K562 (cell line): ENCODE measurements around the gene ITPR1. TPM values are rescaled to one million over a fixed set of nuclear protein-coding genes. Genes with fewer than 3 reads are reported as not detected.
A peak's percentile ranks its signal among the peaks of the same experiment; 100 is the strongest.

ENCODE experiments used
- ATAC-seq: fragments of 200-7000 bp; cut with Tn5 transposase; 3 replicates; pipeline ENCODE4 v1.9.1; 2020; ENCODE audit warnings: moderate library complexity
- BruUV-seq: library from RNA; stranded (reverse); fragments of 400-500 nt; replicated peaks from 2 replicates; lab custom pipeline; 2021; lab: Mats Ljungman, UMichigan
- CTCF ChIA-PET: fragments of 300-600 bp; formaldehyde crosslinking; extraction: SDS; loops from one replicate; lab custom pipeline; 2021; ENCODE audit warnings: low intra/inter-chr PET ratio; lab: Yijun Ruan, JAX
- POLR2A ChIA-PET: fragments of 300-600, 350-650 bp; sonication (Branson Sonifier 250); formaldehyde crosslinking; extraction: SDS; loops from one replicate; lab custom pipeline; 2021; ENCODE audit warnings: antibody characterized with exemption, inconsistent platforms; lab: Yijun Ruan, JAX
- DNase-seq, 4 experiments: peaks; one replicate each; pipeline versions ENCODE4 v3.0.0 to v3.0.0-alpha.2; 2011 to 2018; ENCODE audit warnings: low spot score in 3 of 4, mixed read lengths in 3 of 4; ENCODE audit errors: extremely low read depth in 1 of 4
- FAIRE-seq: peaks from 2 replicates; lab custom pipeline; 2011; peaks lifted over from hg19 to GRCh38; lab: Jason Lieb, UNC
- H2AFZ ChIP-seq: 2 replicates; pipeline ENCODE4 v1.6.0; 2011; ENCODE audit warnings: low read depth, low read length, control low read depth, inconsistent platforms
- H3K27ac ChIP-seq: fragments of 200-600 bp; 3 replicates; pipeline ENCODE4 v1.8.0; 2011; ENCODE audit warnings: low read depth, mild to moderate bottlenecking, control low read depth, inconsistent platforms, low read length, moderate library complexity, mixed read lengths; ENCODE audit errors: extremely low read depth
- H3K27me3 ChIP-seq, 2 experiments: fragments of 300-600 bp in 1 of 2; 2 replicates in 1 of 2; 3 replicates in 1 of 2; pipeline versions ENCODE4 v1.6.0 to v1.8.0; 2011; ENCODE audit warnings: inconsistent platforms in 2 of 2, low read length in 2 of 2, mild to moderate bottlenecking in 1 of 2, mixed read lengths in 1 of 2, moderate library complexity in 1 of 2; ENCODE audit not compliant: control insufficient read depth in 2 of 2, insufficient read depth in 2 of 2
- H3K36me3 ChIP-seq: fragments of 300-600 bp; 3 replicates; pipeline ENCODE4 v1.8.0; 2011; ENCODE audit warnings: mild to moderate bottlenecking, low read length, inconsistent platforms; ENCODE audit not compliant: control insufficient read depth, insufficient read depth
- H3K4me1 ChIP-seq, 2 experiments: fragments of 200-600 bp in 1 of 2; replicated peaks in 1 of 2; 2 replicates in 1 of 2; 3 replicates in 1 of 2; pipeline versions ENCODE4 v1.5.1 to v1.8.0; 2011; ENCODE audit warnings: inconsistent platforms in 2 of 2, low read length in 2 of 2, mild to moderate bottlenecking in 1 of 2, mixed read lengths in 1 of 2, moderate library complexity in 1 of 2; ENCODE audit not compliant: control insufficient read depth in 2 of 2, insufficient read depth in 2 of 2
- H3K4me2 ChIP-seq: 2 replicates; pipeline ENCODE4 v1.6.1; 2011; ENCODE audit warnings: low read length, control low read depth, inconsistent platforms, mixed read lengths; ENCODE audit not compliant: insufficient read depth
- H3K4me3 ChIP-seq: fragments of 200-600 bp; sonication (generic), shearing (Covaris generic); 2 replicates; pipeline ENCODE4 v1.5.1; 2016; ENCODE audit warnings: control low read depth, inconsistent platforms
- H3K79me2 ChIP-seq: fragments of 200-600 bp; 3 replicates; pipeline ENCODE4 v1.8.0; 2011; ENCODE audit warnings: low read length, inconsistent platforms; ENCODE audit not compliant: control insufficient read depth, insufficient read depth
- H3K9ac ChIP-seq, 2 experiments: 2 replicates each; pipeline versions ENCODE4 v1.6.0 to v1.6.1; 2011; ENCODE audit warnings: low read depth in 2 of 2, low read length in 2 of 2, control low read depth in 1 of 2, inconsistent platforms in 1 of 2, mild to moderate bottlenecking in 1 of 2, mixed read lengths in 1 of 2; ENCODE audit not compliant: insufficient read depth in 1 of 2
- H3K9me1 ChIP-seq: one replicate; pipeline ENCODE4 v1.6.0; 2011; ENCODE audit warnings: inconsistent platforms, mild to moderate bottlenecking, low read length, moderate library complexity; ENCODE audit not compliant: control insufficient read depth, insufficient read depth
- H3K9me3 ChIP-seq: replicated peaks from 2 replicates; pipeline ENCODE4 v1.5.1; 2011; ENCODE audit warnings: low read depth, low read length, inconsistent platforms; ENCODE audit not compliant: control insufficient read depth, insufficient read depth
- H4K20me1 ChIP-seq: replicated peaks from 2 replicates; pipeline ENCODE4 v1.6.1; 2011; ENCODE audit warnings: low read length, inconsistent platforms, mixed read lengths; ENCODE audit not compliant: control insufficient read depth, insufficient read depth
- BACH1 ChIP-seq: fragments of 200-800 bp; sonication (Bioruptor generic); IDR thresholded peaks from 2 replicates; pipeline ENCODE4 v1.6.1; 2016; ENCODE audit warnings: missing genetic modification characterization, missing compliant biosample characterization
- BRF1 ChIP-seq: IDR thresholded peaks from 3 replicates; pipeline ENCODE4 v1.6.1; 2011; ENCODE audit warnings: borderline replicate concordance, mild to moderate bottlenecking; ENCODE audit not compliant: insufficient read length; ENCODE audit errors: extremely low read depth
- CEBPG ChIP-seq, 3 experiments: fragments of 200-800 bp in 1 of 3; sonication (Bioruptor generic) in 1 of 3; sonication (generic) in 1 of 3; formaldehyde crosslinking in 1 of 3; IDR thresholded peaks in 2 of 3; conservative IDR thresholded peaks in 1 of 3; 2 replicates each; pipeline versions ENCODE4 v1.6.1 to v1.8.0; 2016 to 2022; ENCODE audit warnings: missing compliant biosample characterization in 2 of 3, missing genetic modification characterization in 2 of 3, mild to moderate bottlenecking in 1 of 3, missing genetic modification reagents in 1 of 3
- CREB1 ChIP-seq, 2 experiments: sonication (generic) in 1 of 2; formaldehyde crosslinking in 1 of 2; IDR thresholded peaks; 2 replicates each; pipeline versions ENCODE4 v1.6.1 to v1.8.0; 2012 to 2022; ENCODE audit warnings: inconsistent platforms in 1 of 2, mild to moderate bottlenecking in 1 of 2, missing genetic modification reagents in 1 of 2, moderate library complexity in 1 of 2
- DIDO1 ChIP-seq: fragments of 450-650 bp; IDR thresholded peaks from 2 replicates; pipeline ENCODE4 v1.6.1; 2016; ENCODE audit warnings: low read depth, missing biosample characterization, missing genetic modification characterization
- E2F1 ChIP-seq: sonication (generic); formaldehyde crosslinking; IDR thresholded peaks from 2 replicates; pipeline ENCODE4 v1.8.1; 2023; ENCODE audit warnings: mild to moderate bottlenecking, missing genetic modification reagents, moderate library complexity
- EGR1 ChIP-seq: fragments of 450-650 bp; conservative IDR thresholded peaks from 2 replicates; pipeline ENCODE4 v1.6.1; 2017; ENCODE audit warnings: mild to moderate bottlenecking
- FOXA1 ChIP-seq: fragments of 450-650 bp; IDR thresholded peaks from 2 replicates; pipeline ENCODE4 v1.6.1; 2016; ENCODE audit warnings: mild to moderate bottlenecking, borderline replicate concordance
- MTF1 ChIP-seq: fragments of 250-450 bp; sonication (Bioruptor Pico); IDR thresholded peaks from 2 replicates; pipeline ENCODE4 v1.9.0; 2021; ENCODE audit warnings: moderate library complexity, mild to moderate bottlenecking, inconsistent platforms, borderline replicate concordance
- MYC ChIP-seq, 2 experiments: fragments of 250-450 bp in 1 of 2; sonication (Bioruptor Pico) in 1 of 2; IDR thresholded peaks; 2 replicates each; pipeline versions ENCODE4 v1.5.1 to v1.6.1; 2012 to 2021; ENCODE audit warnings: low read depth in 2 of 2, borderline replicate concordance in 1 of 2, improper control_type of control experiment in 1 of 2, low read length in 1 of 2, mild to moderate bottlenecking in 1 of 2, moderate library complexity in 1 of 2
- POLR2G ChIP-seq: fragments of 200-400 bp; formaldehyde crosslinking; IDR thresholded peaks from 2 replicates; pipeline ENCODE4 v1.6.1; 2017; ENCODE audit warnings: low read depth, mild to moderate bottlenecking, antibody characterized with exemption, low read length, moderate library complexity
- RB1 ChIP-seq: fragments of 450-650 bp; IDR thresholded peaks from 2 replicates; pipeline ENCODE4 v1.6.1; 2017; ENCODE audit warnings: low read depth, mild to moderate bottlenecking
- VEZF1 ChIP-seq: fragments of 200-800 bp; sonication (Bioruptor generic); IDR thresholded peaks from 2 replicates; pipeline ENCODE4 v1.6.1; 2017; ENCODE audit warnings: missing genetic modification characterization, missing compliant biosample characterization
- ZNF280A ChIP-seq: fragments of 450-650 bp; IDR thresholded peaks from 2 replicates; pipeline ENCODE4 v1.6.1; 2018; ENCODE audit warnings: mild to moderate bottlenecking, low read depth; ENCODE audit not compliant: partially characterized antibody
- ZNF444 ChIP-seq: fragments of 250-450 bp; sonication (Bioruptor Pico); IDR thresholded peaks from 2 replicates; pipeline ENCODE4 v1.4.0; 2020; ENCODE audit warnings: mild to moderate bottlenecking, moderate library complexity
- whole genome bisulfite sequencing: fragments of 100-300 bp; shearing (Covaris generic); methylation state at CpG from one replicate; pipeline ENCODE4 v1.1.6; 2016; ENCODE audit warnings: low coverage, mixed read lengths; ENCODE audit not compliant: insufficient coverage; ENCODE audit errors: missing lambda C conversion rate; 5-methylcytosine and 5-hydroxymethylcytosine counted together
- in situ Hi-C: fragments of 300-500 bp; cut with MboI; formaldehyde crosslinking; loops from 4 replicates; pipeline ENCODE4 v1.15.0; 2018; ENCODE audit warnings: inconsistent platforms, mixed read lengths
- intact Hi-C: fragments of 100-400 bp; cut with micrococcal nuclease; formaldehyde crosslinking; loops from 2 replicates; pipeline ENCODE4 v1.14.2; 2022
- polyA plus RNA-seq, 8 experiments: library from polyadenylated mRNA; depleted of rRNA in 4 of 8; stranded (reverse) in 5 of 8; unstranded in 3 of 8; fragments of >200 nt; fragmentation: Nextera tagmentation in 2 of 8; fragmentation: Illumina TruSeq in 1 of 8; extraction: Ambion mirVana in 2 of 8; extraction: Trizol in 1 of 8; gene quantifications; 2 replicates each; pipeline versions ENCODE4 v1.2.1 to v1.2.3, GENCODE V29; 2011 to 2014; ENCODE audit warnings: inconsistent platforms in 1 of 8, missing spikeins in 1 of 8
- total RNA-seq, 7 experiments: library from RNA; depleted of rRNA in 6 of 7; stranded (reverse); fragments of >200 nt in 6 of 7; fragmentation: Illumina TruSeq in 2 of 7; extraction: Trizol in 2 of 7; gene quantifications; 2 replicates each; pipeline versions ENCODE4 v1.2.1 to v1.2.3, GENCODE V29; 2011 to 2021; ENCODE audit warnings: low replicate concordance in 1 of 7

Gene ITPR1
- total and polyA plus RNA-seq, 9 of the 15 experiments (the other 6 are each of a cell fraction or from before 2014, with no cell fraction given): 22.4 to 40.0 (median 27.4) TPM

GRCh38 chr3:4826237-4827100, 333.3 kb downstream of the ITPR1 start:
- H3K4me1 ChIP-seq: peaks cover 45 to 89% of the 10 kb centered on the region in 2 experiments
- peaks cover 9% of the 10 kb centered on the region for H3K9me1 ChIP-seq
- no peaks in the 10 kb centered on the region for H4K20me1 ChIP-seq
- peak overlapping the region; percentile 64 for H3K4me2 ChIP-seq
- no peak overlapping the region for H3K4me3 ChIP-seq
- ChIA-PET CTCF (no interaction called here), POLR2A (interaction anchor here (0.5 to 5.8 kb wide), 16 partner anchors 9 to 286 kb away, joined by 3 to 61 read pairs (median 4); no protein-coding TSS in a partner anchor)
- DNase-seq: no peak
- ATAC-seq: no peak
- peaks cover 86% of the 10 kb centered on the region for H3K36me3 ChIP-seq
- H3K27me3 ChIP-seq: no peaks in the 10 kb centered on the region
- H3K27ac ChIP-seq: peak overlapping the region; percentile 16
- in situ Hi-C loops (no loop called here), intact Hi-C loops (loop anchor here (5.0 kb wide), 2 partner anchors 104 to 231 kb away; no protein-coding TSS in a partner anchor)
- H3K79me2 ChIP-seq: peaks cover 62% of the 10 kb centered on the region
- 68% methylated on average over 20 of the region's 20 CpGs for WGBS
- H2AFZ ChIP-seq: no peak overlapping the region
- no TSS peak for BruUV-seq
- FAIRE-seq: no peak
- H3K9ac ChIP-seq: peak overlapping the region; percentile 9 to 84; a peak in 3 of 4 replicates
- no peaks in the 10 kb centered on the region for H3K9me3 ChIP-seq
- TF ChIP-seq BACH1 (tag) (no peak), CREB1 (IDR thresholded peaks at IDR 0.05) (no peak; the same call in 1 of the 2 replicates), CREB1 (CRISPR knock-in tag; IDR thresholded peaks at IDR 0.05) (no peak), DIDO1 (tag) (no peak), EGR1 (no peak), VEZF1 (CRISPR knock-in tag) (no peak), CEBPG (CRISPR knock-in tag; IDR thresholded peaks at IDR 0.05) (no peak), CEBPG (tag; conservative IDR thresholded peaks at IDR 0.05 in 1 of 2, IDR thresholded peaks at IDR 0.05 in 1 of 2) (no peak), BRF1 (no peak), E2F1 (CRISPR knock-in tag) (0 out of 2 replicates have a peak, but pooled peaks have one; percentile 14), MYC (IDR thresholded peaks at IDR 0.05; ENCODE audit: low read depth, low read length) (no peak), MYC (CRISPR knock-in tag; IDR thresholded peaks at IDR 0.05; ENCODE audit: borderline replicate concordance, low read depth) (no peak), MTF1 (CRISPR knock-in tag) (no peak), POLR2G (peak; percentile 53; the same call in 1 of the 2 replicates), ZNF280A (no peak), ZNF444 (CRISPR knock-in tag) (no peak), RB1 (no peak), FOXA1 (no peak)
